ENCODE measurements around the gene DMBX1.

DNA sequence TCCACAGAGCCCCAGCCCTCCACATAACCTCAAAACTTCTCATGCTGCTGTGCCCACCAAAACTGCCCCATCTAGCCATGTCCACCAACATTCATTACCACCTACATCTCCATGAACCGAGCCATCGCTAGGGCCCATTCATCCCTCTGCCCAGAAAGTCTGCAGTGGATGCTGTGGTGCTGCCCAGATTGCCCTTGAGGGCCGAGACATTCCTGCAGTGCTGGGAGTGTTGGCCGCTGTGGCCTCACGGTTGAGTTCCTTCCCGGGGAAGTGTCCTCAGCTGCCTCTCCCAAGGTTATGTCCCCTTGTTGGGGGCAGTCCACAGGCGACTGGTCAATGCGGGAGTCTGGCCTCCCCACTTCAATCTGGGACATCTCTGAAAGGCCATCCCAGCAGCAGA lies 30.3 kb upstream of the DMBX1 start:
- TF ChIP-seq, protein P1, sequence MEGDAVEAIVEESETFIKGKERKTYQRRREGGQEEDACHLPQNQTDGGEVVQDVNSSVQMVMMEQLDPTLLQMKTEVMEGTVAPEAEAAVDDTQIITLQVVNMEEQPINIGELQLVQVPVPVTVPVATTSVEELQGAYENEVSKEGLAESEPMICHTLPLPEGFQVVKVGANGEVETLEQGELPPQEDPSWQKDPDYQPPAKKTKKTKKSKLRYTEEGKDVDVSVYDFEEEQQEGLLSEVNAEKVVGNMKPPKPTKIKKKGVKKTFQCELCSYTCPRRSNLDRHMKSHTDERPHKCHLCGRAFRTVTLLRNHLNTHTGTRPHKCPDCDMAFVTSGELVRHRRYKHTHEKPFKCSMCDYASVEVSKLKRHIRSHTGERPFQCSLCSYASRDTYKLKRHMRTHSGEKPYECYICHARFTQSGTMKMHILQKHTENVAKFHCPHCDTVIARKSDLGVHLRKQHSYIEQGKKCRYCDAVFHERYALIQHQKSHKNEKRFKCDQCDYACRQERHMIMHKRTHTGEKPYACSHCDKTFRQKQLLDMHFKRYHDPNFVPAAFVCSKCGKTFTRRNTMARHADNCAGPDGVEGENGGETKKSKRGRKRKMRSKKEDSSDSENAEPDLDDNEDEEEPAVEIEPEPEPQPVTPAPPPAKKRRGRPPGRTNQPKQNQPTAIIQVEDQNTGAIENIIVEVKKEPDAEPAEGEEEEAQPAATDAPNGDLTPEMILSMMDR (IDR thresholded peaks at IDR 0.05; ENCODE audit: low read depth, low read length, poor library complexity, severe bottlenecking) = no peak
- no peak for TF ChIP-seq EZH2phosphoT487 (IDR thresholded peaks at IDR 0.05; ENCODE audit: borderline replicate concordance, low read length)
